SKM-1 (cell line): ENCODE measurements around the gene SHISA6.

ENCODE experiments used
- DNase-seq: peaks from one replicate; lab custom pipeline; 2025; ENCODE audit not compliant: unreplicated experiment; lab: John Stamatoyannopoulos, UW

SHISA6 gene

GRCh38 chr17:11565591-11565990 lies 324.6 kb downstream of the SHISA6 start:
- DNase-seq: no peak

GRCh38 chr17:11578998-11579397 lies 338.0 kb downstream of the SHISA6 start:
- DNase-seq: no peak

GRCh38 chr17:11580677-11581076 lies 339.7 kb downstream of the SHISA6 start:
- no peak for DNase-seq

GRCh38 chr17:11582217-11582616 lies 341.2 kb downstream of the SHISA6 start:
- DNase-seq: no peak

GRCh38 chr17:11583306-11583992 lies 342.4 kb downstream of the SHISA6 start:
- no peak for DNase-seq

GRCh38 chr17:11589716-11590115 lies 348.7 kb downstream of the SHISA6 start:
- no peak for DNase-seq

GRCh38 chr17:11598274-11599221 lies 357.5 kb downstream of the SHISA6 start, which contains the start of gene DNAH9:
Gene DNAH9 (plus strand): TSS chr17:11598470. CDS start chr17:11598499, 29 bp downstream.
- no peak for DNase-seq

GRCh38 chr17:11601661-11602060 lies 360.6 kb downstream of the SHISA6 start:
- DNase-seq: no peak

GRCh38 chr17:11608396-11608795 lies 367.4 kb downstream of the SHISA6 start:
- DNase-seq: no peak

GRCh38 chr17:11610999-11611566 lies 370.1 kb downstream of the SHISA6 start:
- no peak for DNase-seq

GRCh38 chr17:11612956-11613355 lies 371.9 kb downstream of the SHISA6 start:
- DNase-seq: no peak
